A375 (cell line): ENCODE data around the gene PCDHB16. TPM values are rescaled to one million over a fixed set of nuclear protein-coding genes. Genes with fewer than 3 reads are reported as not detected.

ENCODE experiments used
- total RNA-seq: library from RNA; depleted of rRNA; stranded (reverse); fragments of >200 nt; shearing (Covaris generic); gene quantifications from 2 replicates; pipeline ENCODE4 v1.2.3, GENCODE V29; 2014; rRNA removed

The PCDHB16 gene
- total RNA-seq, result 7.7 and 7.9 TPM in 2 replicates

DNA sequence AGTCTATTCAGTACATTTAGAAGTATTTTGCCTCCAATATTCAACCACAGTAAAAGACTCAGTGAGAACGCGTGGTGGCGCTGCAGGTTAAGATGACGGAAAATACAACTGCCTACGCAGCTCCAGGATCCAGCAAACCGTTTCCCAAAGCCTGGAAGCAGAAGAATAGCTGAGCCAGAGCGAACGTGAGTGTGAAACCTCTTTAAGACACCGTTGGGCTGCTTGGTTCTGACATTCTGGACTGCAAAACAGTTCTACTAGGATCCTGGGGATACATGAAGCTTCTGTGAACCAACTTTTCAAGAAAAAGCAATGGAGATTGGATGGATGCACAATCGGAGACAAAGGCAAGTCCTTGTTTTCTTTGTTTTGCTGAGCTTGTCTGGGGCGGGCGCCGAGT, at the start of gene PCDHB16:
PCDHB16 (plus strand) TSS at position 140 of the 400 bp plus-strand sequence; CDS start at position 313, 173 bp downstream.

DNA sequence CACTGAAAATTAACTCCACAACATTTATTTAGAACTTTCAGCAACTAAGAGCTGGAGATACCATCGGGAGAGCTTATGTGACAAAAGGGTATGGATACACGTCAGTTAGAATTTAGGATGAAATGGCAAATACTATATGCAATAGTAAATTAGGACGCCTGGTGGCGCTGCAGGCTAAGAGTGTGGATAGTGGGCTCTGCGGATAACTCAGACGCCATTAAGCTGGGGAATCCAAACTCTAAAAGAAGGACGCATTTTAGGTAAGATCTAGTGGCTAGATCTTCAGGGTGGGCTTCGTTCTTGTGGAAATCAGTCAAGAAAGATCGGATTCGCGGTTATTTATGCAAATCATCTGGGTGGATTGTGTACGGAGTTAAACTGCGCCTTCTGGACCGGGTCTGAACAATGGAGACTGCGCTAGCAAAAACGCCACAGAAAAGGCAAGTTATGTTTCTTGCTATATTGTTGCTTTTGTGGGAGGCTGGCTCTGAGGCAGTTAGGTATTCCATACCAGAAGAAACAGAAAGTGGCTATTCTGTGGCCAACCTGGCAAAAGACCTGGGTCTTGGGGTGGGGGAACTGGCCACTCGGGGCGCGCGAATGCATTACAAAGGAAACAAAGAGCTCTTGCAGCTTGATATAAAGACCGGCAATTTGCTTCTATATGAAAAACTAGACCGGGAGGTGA, 47.0 kb upstream of the PCDHB16 start, which contains the start of gene PCDHB5:
PCDHB5 (plus strand) TSS at position 177 of the 688 bp plus-strand sequence; CDS start at position 406, 229 bp downstream.

DNA sequence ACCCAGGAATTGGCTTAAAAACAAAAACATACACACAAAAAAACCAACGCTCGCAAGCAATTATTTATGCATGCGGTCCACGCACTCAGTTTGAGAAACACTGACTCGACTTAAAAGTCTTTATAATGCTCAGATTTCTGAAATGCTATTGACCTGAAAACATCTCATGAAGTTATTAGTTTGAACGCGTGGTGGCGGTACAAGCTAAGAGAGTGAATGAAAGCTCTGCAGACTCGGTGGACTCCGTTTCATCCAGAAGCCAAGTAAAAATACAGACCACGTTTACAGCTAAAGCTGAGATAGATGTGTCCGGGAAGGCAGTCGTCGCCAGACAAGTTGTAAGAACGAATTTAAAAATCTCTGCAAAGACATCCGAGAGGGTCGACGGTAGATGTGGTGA, 32.4 kb upstream of the PCDHB16 start, which contains the start of gene PCDHB6:
PCDHB6 (plus strand) TSS at position 246 of the 400 bp plus-strand sequence. CDS start 201 bp downstream, outside the sequence.

DNA sequence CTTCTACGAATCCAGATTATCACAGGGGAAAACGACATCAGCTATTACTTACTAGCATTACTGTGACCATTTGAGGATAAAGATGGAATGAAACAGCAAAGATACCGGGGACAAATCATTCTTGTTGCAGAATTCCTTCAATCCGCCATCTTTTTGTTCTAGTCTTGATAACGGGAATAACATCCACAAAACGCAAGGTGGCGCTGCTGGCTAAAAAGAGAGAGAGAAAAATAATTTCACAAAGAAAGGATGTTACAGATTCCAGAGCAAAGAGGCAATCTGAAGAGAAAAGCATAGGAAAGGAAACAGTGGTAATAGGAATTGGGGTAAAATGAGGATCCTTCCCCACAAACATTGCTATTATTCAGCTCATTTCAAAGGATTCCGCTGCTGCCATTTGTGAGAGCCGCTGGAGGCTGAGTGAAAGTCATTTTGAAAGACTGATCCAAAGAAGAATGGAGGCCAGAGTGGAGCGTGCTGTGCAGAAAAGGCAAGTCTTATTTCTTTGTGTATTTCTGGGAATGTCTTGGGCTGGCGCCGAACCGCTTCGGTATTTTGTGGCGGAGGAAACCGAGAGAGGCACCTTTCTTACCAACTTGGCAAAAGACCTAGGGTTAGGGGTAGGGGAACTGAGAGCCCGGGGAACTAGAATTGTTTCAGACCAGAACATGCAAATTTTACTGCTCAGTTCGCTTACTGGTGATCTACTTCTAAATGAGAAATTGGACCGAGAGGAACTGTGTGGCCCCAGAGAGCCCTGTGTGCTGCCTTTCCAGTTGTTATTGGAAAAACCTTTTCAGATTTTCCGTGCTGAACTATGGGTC, 9.6 kb upstream of the PCDHB16 start, which contains the start of gene PCDHB7:
PCDHB7 (plus strand) TSS at position 264 of the 824 bp plus-strand sequence; CDS start at position 456, 192 bp downstream.

DNA sequence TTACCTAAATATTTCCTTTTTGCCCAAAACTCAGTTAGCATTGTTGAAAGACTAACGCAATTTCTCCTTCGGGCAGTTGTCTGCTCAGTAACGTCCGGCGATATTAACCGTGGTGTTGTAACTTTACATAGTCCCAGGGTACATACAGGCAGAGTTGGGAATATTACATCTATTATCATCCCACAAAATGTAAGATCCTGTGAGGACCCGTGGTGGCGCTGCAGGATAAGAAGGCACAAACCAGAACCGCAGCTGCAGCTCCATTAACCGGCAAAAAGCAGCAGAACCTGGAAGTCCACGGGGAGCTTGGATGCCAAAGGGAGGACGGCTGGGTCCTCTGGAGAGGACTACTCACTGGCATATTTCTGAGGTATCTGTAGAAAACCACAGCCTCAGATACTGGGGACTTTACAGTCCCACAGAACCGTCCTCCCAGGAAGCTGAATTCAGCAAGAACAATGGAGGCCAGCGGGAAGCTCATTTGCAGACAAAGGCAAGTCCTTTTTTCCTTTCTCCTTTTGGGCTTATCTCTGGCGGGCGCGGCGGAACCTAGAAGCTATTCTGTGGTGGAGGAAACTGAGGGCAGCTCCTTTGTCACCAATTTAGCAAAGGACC, 4.5 kb upstream of the PCDHB16 start, which contains the start of gene PCDHB8:
PCDHB8 (plus strand) TSS at position 214 of the 615 bp plus-strand sequence; CDS start at position 459, 245 bp downstream.

DNA sequence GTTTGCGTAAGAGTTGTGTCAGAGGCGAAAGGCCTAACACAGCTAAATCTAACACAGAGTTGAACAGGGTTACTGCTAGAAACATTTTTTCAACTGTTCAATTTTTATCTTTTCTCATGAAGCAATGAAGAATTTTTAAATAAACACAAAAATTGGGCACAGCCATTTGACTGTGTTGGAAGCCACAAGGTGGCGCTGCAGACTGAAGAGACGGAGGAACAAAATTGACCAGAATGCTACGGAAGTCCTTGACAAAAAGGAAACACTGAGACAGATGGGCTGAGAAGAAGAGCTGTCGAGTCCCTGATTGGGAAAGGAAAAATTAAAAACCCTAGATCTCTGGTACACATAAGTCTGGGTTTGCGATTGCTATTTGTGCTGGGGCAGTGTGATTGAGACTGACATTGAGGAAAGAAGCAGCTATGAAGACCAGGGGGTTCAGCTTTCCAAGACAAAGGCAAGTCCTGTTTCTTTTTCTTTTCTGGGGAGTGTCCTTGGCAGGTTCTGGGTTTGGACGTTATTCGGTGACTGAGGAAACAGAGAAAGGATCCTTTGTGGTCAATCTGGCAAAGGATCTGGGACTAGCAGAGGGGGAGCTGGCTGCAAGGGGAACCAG, 4.8 kb downstream of the PCDHB16 start, which contains the start of gene PCDHB9:
PCDHB9 (plus strand) TSS at position 265 of the 616 bp plus-strand sequence; CDS start at position 423, 158 bp downstream.

DNA sequence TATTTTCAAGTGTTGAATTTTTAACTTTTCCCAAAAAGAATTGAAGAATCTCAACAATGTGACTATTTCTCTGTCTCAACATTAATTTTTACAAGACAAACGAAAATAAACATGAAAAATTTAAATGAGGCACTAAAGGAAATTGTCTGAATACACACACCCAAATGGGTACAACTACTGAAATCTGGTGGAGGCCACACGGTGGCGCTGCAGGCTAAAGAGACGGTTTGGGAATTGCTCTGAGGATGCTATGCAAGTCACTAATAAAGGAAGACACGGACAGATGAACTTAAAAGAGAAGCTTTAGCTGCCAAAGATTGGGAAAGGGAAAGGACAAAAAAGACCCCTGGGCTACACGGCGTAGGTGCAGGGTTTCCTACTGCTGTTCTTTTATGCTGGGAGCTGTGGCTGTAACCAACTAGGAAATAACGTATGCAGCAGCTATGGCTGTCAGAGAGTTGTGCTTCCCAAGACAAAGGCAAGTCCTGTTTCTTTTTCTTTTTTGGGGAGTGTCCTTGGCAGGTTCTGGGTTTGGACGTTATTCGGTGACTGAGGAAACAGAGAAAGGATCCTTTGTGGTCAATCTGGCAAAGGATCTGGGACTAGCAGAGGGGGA, 10.0 kb downstream of the PCDHB16 start, which contains the start of gene PCDHB10:
PCDHB10 (plus strand) TSS at position 244 of the 616 bp plus-strand sequence; CDS start at position 444, 200 bp downstream.

DNA sequence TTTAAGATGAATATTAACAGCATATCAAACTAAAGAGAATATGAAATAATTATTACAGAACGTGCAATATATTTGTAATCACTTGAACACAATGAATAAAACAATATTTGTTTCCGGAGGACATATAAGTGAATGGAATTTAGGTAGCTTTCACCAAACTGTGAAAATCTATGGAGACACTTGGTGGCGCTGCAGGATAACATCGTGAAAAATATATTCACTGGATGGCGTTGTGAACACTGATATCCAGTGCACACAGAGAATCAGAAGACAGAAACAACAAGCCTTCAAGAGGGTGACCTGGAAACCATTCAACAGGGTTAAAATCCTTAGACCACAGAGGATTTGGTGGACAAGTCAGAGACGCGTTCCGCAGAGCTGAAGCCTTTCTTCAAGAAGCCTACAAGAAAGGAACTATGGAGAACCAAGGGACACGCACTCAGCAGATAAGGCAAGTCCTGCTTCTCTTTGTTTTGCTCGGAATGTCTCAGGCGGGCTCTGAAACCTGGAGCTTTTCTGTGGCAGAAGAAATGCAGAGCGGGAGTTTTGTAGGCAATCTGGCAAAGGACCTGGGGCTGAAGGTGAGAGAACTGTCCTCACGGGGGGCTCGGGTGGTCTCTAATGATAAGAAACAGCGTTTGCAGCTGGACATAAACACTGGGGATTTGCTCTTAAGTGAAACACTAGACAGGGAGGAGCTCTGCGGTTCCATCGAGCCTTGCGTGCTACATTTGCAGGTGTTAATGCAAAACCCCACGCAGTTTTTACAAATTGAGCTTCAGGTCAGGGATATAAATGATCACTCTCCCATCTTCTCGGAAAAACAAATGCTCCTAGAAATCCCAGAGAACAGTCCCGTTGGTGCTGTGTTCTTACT, 17.4 kb downstream of the PCDHB16 start, which contains the start of gene PCDHB11:
PCDHB11 (plus strand) TSS at position 269 of the 877 bp plus-strand sequence; CDS start at position 417, 148 bp downstream.

DNA sequence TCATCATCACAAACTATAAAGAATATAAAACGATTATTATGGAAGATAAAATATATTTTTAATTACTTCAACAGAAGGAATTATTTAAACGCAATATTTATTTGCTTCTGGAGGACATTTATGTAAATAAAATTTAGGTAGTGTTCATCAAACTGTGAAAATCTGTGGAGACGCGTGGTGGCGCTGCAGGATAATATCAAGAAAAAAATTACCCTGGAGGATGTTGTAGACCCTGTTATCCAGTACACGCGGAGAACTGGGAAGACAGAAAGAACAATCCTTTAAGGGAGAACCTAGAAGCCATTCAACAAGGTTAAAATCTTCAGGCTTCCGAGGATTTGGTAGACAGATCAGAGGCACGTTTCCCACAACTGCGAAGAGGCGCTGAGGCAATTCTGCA, 26.3 kb downstream of the PCDHB16 start, which contains the start of gene PCDHB12:
PCDHB12 (plus strand) TSS at position 242 of the 400 bp plus-strand sequence. CDS start 189 bp downstream, outside the sequence.

DNA sequence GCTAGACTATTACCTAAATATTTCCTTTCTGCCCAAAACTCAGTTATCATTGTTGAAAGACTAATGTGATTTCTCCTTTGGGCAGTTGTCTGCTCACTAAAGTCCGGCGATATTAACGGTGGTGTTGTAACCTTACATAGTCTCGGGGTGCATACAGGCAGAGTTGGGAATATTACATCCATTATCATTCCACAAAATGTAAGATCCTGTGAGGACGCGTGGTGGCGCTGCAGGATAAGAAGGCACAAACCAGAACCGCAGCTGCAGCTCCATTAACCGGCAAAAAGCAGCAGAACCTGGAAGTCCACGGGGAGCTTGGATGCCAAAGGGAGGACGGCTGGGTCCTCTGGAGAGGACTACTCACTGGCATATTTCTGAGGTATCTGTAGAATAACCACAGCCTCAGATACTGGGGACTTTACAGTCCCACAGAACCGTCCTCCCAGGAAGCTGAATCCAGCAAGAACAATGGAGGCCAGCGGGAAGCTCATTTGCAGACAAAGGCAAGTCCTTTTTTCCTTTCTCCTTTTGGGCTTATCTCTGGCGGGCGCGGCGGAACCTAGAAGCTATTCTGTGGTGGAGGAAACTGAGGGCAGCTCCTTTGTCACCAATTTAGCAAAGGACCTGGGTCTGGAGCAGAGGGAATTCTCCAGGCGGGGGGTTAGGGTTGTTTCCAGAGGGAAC, 31.6 kb downstream of the PCDHB16 start, which contains the start of gene PCDHB13:
PCDHB13 (plus strand) TSS at position 264 of the 684 bp plus-strand sequence; CDS start at position 469, 205 bp downstream.

DNA sequence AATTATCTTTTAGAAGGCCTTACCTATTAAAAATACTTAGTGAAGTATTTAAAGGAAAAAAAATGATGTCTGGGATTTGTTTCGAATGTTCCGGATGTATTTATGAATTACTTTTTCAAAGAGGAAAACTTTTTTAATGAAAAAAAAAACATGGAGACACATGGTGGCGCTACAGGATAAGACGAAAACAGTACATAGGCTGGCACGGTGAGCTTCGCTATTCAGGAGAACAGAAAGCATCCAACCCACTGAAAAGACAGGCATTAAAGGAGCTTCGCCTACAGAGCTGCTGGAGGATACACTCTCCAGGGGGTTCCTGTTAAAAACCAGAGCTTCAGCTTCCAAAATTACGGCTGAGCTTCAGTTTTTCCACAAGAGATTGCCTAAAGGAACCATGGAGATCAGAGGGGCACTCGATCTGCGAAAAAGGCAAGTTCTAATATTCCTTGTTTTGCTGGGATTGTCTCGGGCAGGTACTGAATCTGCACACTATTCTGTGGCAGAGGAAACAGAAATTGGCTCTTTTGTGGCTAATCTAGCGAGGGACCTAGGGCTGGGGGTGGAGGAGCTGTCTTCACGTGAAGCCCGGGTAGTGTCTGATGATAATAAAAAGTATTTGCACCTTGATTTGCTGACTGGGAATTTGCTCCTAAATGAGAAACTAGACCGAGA, 41.1 kb downstream of the PCDHB16 start, which contains the start of gene PCDHB14:
PCDHB14 (plus strand) TSS at position 232 of the 672 bp plus-strand sequence; CDS start at position 395, 163 bp downstream.

Other genes starting within 250 kb of the PCDHB16 start
- gene PCDHAC2, start 215.9 kb upstream of the PCDHB16 start, total RNA-seq, result 3.9 and 5.3 TPM in 2 replicates
- gene PCDHB1, start 131.0 kb upstream of the PCDHB16 start, total RNA-seq, result 0.11 TPM in 1 of 2 replicates, not detected in the other
- gene PCDHB2, start 87.8 kb upstream of the PCDHB16 start, total RNA-seq, result 11.2 and 12.8 TPM in 2 replicates
- gene PCDHB3, start 81.9 kb upstream of the PCDHB16 start, total RNA-seq, result 0.26 and 0.45 TPM in 2 replicates
- 0.66 and 1.7 TPM in 2 replicates for gene PCDHB4, start 60.6 kb upstream of the PCDHB16 start, total RNA-seq
- gene PCDHB5, start 47.2 kb upstream of the PCDHB16 start, total RNA-seq, result 12.2 and 12.4 TPM in 2 replicates
- gene PCDHB6, start 32.3 kb upstream of the PCDHB16 start, total RNA-seq, result 7.8 and 10.6 TPM in 2 replicates
- 5.7 and 6.7 TPM in 2 replicates for gene PCDHB7, start 9.7 kb upstream of the PCDHB16 start, total RNA-seq
- gene PCDHB8, start 4.6 kb upstream of the PCDHB16 start, total RNA-seq, result 6.5 and 6.6 TPM in 2 replicates
- 3.1 and 4.1 TPM in 2 replicates for gene PCDHB9, start 4.8 kb downstream of the PCDHB16 start, total RNA-seq
- gene PCDHB10, start 10.0 kb downstream of the PCDHB16 start, total RNA-seq, result 2.3 and 3.0 TPM in 2 replicates
- 2.7 and 3.9 TPM in 2 replicates for gene PCDHB11, start 17.2 kb downstream of the PCDHB16 start, total RNA-seq
- 2.3 and 2.7 TPM in 2 replicates for gene PCDHB12, start 26.3 kb downstream of the PCDHB16 start, total RNA-seq
- gene PCDHB13, start 31.5 kb downstream of the PCDHB16 start, total RNA-seq, result 2.4 and 2.9 TPM in 2 replicates
- gene PCDHB14, start 41.0 kb downstream of the PCDHB16 start, total RNA-seq, result 1.8 and 2.9 TPM in 2 replicates
- gene PCDHB15, start 63.0 kb downstream of the PCDHB16 start, total RNA-seq, result 2.1 and 2.7 TPM in 2 replicates
- 0.19 TPM in 1 of 2 replicates, not detected in the other for gene SLC25A2, start 121.7 kb downstream of the PCDHB16 start, total RNA-seq
- gene TAF7, start 138.4 kb downstream of the PCDHB16 start, total RNA-seq, result 92.6 and 94.6 TPM in 2 replicates
- 2.5 TPM in 2 replicates for gene PCDHGA1, start 148.1 kb downstream of the PCDHB16 start, total RNA-seq
- gene PCDHGA2, start 156.4 kb downstream of the PCDHB16 start, total RNA-seq, result 0.66 and 1.0 TPM in 2 replicates
- 0.32 and 0.79 TPM in 2 replicates for gene PCDHGA3, start 161.4 kb downstream of the PCDHB16 start, total RNA-seq
- gene PCDHGB1, start 167.7 kb downstream of the PCDHB16 start, total RNA-seq, result 4.5 and 5.0 TPM in 2 replicates
- 1.9 and 2.0 TPM in 2 replicates for gene PCDHGA4, start 172.6 kb downstream of the PCDHB16 start, total RNA-seq
- gene PCDHGB2, start 177.6 kb downstream of the PCDHB16 start, total RNA-seq, result 1.9 and 2.3 TPM in 2 replicates
- gene PCDHGA5, start 181.8 kb downstream of the PCDHB16 start, total RNA-seq, result 1.3 and 1.4 TPM in 2 replicates
- 0.83 and 1.5 TPM in 2 replicates for gene PCDHGB3, start 187.9 kb downstream of the PCDHB16 start, total RNA-seq
- gene PCDHGA6, start 191.5 kb downstream of the PCDHB16 start, total RNA-seq, result 1.2 and 1.5 TPM in 2 replicates
- 6.1 and 8.1 TPM in 2 replicates for gene PCDHGA7, start 200.4 kb downstream of the PCDHB16 start, total RNA-seq
- gene PCDHGB4, start 205.3 kb downstream of the PCDHB16 start, total RNA-seq, result 2.0 TPM in 2 replicates
- gene PCDHGA8, start 210.2 kb downstream of the PCDHB16 start, total RNA-seq, result 1.1 and 1.6 TPM in 2 replicates
- 1.9 and 2.4 TPM in 2 replicates for gene PCDHGB5, start 215.6 kb downstream of the PCDHB16 start, total RNA-seq
- 1.1 and 2.7 TPM in 2 replicates for gene PCDHGA9, start 220.4 kb downstream of the PCDHB16 start, total RNA-seq
- 0.80 and 1.2 TPM in 2 replicates for gene PCDHGB6, start 225.6 kb downstream of the PCDHB16 start, total RNA-seq
- 4.3 and 6.0 TPM in 2 replicates for gene PCDHGA10, start 230.6 kb downstream of the PCDHB16 start, total RNA-seq
- 0.72 and 0.90 TPM in 2 replicates for gene PCDHGB7, start 235.3 kb downstream of the PCDHB16 start, total RNA-seq
- 0.30 and 0.96 TPM in 2 replicates for gene PCDHGA11, start 238.7 kb downstream of the PCDHB16 start, total RNA-seq
- 0.80 and 1.2 TPM in 2 replicates for gene PCDHGA12, start 248.1 kb downstream of the PCDHB16 start, total RNA-seq